Liver (tissue), 9 donors: ENCODE data around the gene CRISPLD2. TPM values are rescaled to one million over a fixed set of nuclear protein-coding genes. Genes with fewer than 3 reads are reported as not detected.

Experiments used
- DNase-seq: peaks from one replicate; pipeline ENCODE4 v3.0.0-alpha.2; 2017; ENCODE audit warnings: low spot score
- H3K27ac ChIP-seq, 2 donors: one replicate each; pipeline ENCODE4 v1.7.0; 2013; ENCODE audit warnings: inconsistent platforms in 2 of 2, low read length in 2 of 2, control low read depth in 1 of 2, low read depth in 1 of 2, mild to moderate bottlenecking in 1 of 2
- H3K27me3 ChIP-seq, 4 donors: one replicate each; pipeline versions ENCODE4 v1.6.1 to v1.7.0; 2013; ENCODE audit warnings: low read length in 3 of 4, inconsistent platforms in 1 of 4, mild to moderate bottlenecking in 1 of 4, moderate library complexity in 1 of 4; ENCODE audit not compliant: control insufficient read depth in 4 of 4, insufficient read depth in 4 of 4
- H3K36me3 ChIP-seq, 4 donors: one replicate each; pipeline versions ENCODE4 v1.6.1 to v1.7.0; 2013; ENCODE audit warnings: low read length in 3 of 4, mild to moderate bottlenecking in 3 of 4, low read depth in 1 of 4, moderate library complexity in 1 of 4; ENCODE audit not compliant: control insufficient read depth in 4 of 4, insufficient read depth in 3 of 4
- H3K4me1 ChIP-seq, 4 donors: one replicate each; pipeline versions ENCODE4 v1.6.1 to v1.7.0; 2013; ENCODE audit warnings: low read length in 3 of 4, mild to moderate bottlenecking in 3 of 4, moderate library complexity in 1 of 4; ENCODE audit not compliant: control insufficient read depth in 4 of 4, insufficient read depth in 4 of 4
- H3K4me3 ChIP-seq, 3 donors: one replicate each; pipeline versions ENCODE4 v1.6.1 to v1.7.0; 2013; ENCODE audit warnings: low read length in 3 of 3, control low read depth in 1 of 3, low read depth in 1 of 3, mild to moderate bottlenecking in 1 of 3
- H3K9ac ChIP-seq, 2 donors: one replicate each; pipeline ENCODE4 v1.7.0; 2013; ENCODE audit warnings: low read length in 2 of 2, mild to moderate bottlenecking in 2 of 2, moderate library complexity in 2 of 2, control low read depth in 1 of 2, low read depth in 1 of 2
- H3K9me3 ChIP-seq, 4 donors: one replicate each; pipeline versions ENCODE4 v1.6.1 to v1.7.0; 2013; ENCODE audit warnings: low read length in 3 of 4; ENCODE audit not compliant: control insufficient read depth in 4 of 4
- ATF3 ChIP-seq: IDR thresholded peaks from 2 replicates; pipeline ENCODE4 v1.6.1; 2016; ENCODE audit warnings: antibody characterized with exemption
- EGR1 ChIP-seq, 2 donors: IDR thresholded peaks; 2 replicates each; pipeline ENCODE4 v1.6.1; 2016 to 2018; ENCODE audit warnings: antibody characterized with exemption in 2 of 2, low read depth in 2 of 2
- FOXA1 ChIP-seq: IDR thresholded peaks from 2 replicates; pipeline ENCODE4 v1.6.1; 2016; ENCODE audit warnings: antibody characterized with exemption
- FOXA2 ChIP-seq: IDR thresholded peaks from 2 replicates; pipeline ENCODE4 v1.6.1; 2016; ENCODE audit warnings: antibody characterized with exemption
- GABPA ChIP-seq, 2 donors: IDR thresholded peaks in 1 of 2; conservative IDR thresholded peaks in 1 of 2; 2 replicates each; pipeline ENCODE4 v1.6.1; 2016; ENCODE audit warnings: antibody characterized with exemption in 2 of 2, mild to moderate bottlenecking in 1 of 2, moderate library complexity in 1 of 2
- HNF4A ChIP-seq, 2 donors: conservative IDR thresholded peaks; 2 replicates each; pipeline ENCODE4 v1.6.1; 2016; ENCODE audit warnings: antibody characterized with exemption in 2 of 2, mild to moderate bottlenecking in 2 of 2
- HNF4G ChIP-seq: IDR thresholded peaks from 2 replicates; pipeline ENCODE4 v1.6.1; 2016; ENCODE audit warnings: antibody characterized with exemption
- JUND ChIP-seq, 2 donors: IDR thresholded peaks; 2 replicates each; pipeline ENCODE4 v1.6.1; 2016; ENCODE audit warnings: antibody characterized with exemption in 2 of 2
- MAX ChIP-seq: IDR thresholded peaks from 2 replicates; pipeline ENCODE4 v1.6.1; 2016; ENCODE audit warnings: antibody characterized with exemption
- NR2F2 ChIP-seq: IDR thresholded peaks from 2 replicates; pipeline ENCODE4 v1.6.1; 2016; ENCODE audit warnings: antibody characterized with exemption
- RAD21 ChIP-seq, 2 donors: IDR thresholded peaks; 2 replicates each; pipeline ENCODE4 v1.6.1; 2016; ENCODE audit warnings: antibody characterized with exemption in 2 of 2, mild to moderate bottlenecking in 2 of 2
- REST ChIP-seq: IDR thresholded peaks from 2 replicates; pipeline ENCODE4 v1.6.1; 2016; ENCODE audit warnings: antibody characterized with exemption, mild to moderate bottlenecking
- RXRA ChIP-seq, 2 donors: IDR thresholded peaks; 2 replicates each; pipeline ENCODE4 v1.6.1; 2017 to 2018; ENCODE audit warnings: antibody characterized with exemption in 2 of 2, mild to moderate bottlenecking in 1 of 2
- SP1 ChIP-seq: IDR thresholded peaks from 2 replicates; pipeline ENCODE4 v1.6.1; 2018; ENCODE audit warnings: antibody characterized with exemption, mild to moderate bottlenecking
- TAF1 ChIP-seq: conservative IDR thresholded peaks from 2 replicates; pipeline ENCODE4 v1.6.1; 2016; ENCODE audit warnings: antibody characterized with exemption, mild to moderate bottlenecking
- YY1 ChIP-seq: IDR thresholded peaks from 2 replicates; pipeline ENCODE4 v1.6.1; 2016; ENCODE audit warnings: antibody characterized with exemption, mild to moderate bottlenecking
- WGBS: extraction: QIAGEN DNeasy Blood & Tissue Kit; methylation state at CpG from one replicate; pipeline ENCODE4 v1.1.7; 2013; 5-methylcytosine and 5-hydroxymethylcytosine counted together
- polyA plus RNA-seq, 2 donors: library from polyadenylated mRNA; stranded (reverse) in 1 of 2; unstranded in 1 of 2; fragments of 200-250 nt in 1 of 2; fragments of >200 nt in 1 of 2; fragmentation: Nextera tagmentation in 1 of 2; extraction: Ambion mirVana in 1 of 2; gene quantifications; one replicate each; pipeline versions ENCODE4 v1.2.1 to v1.2.3, GENCODE V29; 2013 to 2015
- total RNA-seq, 2 donors: library from RNA; depleted of rRNA; stranded (reverse); fragments of >200 nt; gene quantifications; one replicate each; pipeline ENCODE4 v1.2.3, GENCODE V29; 2014
- donor health status: healthy.
- donor health status: healthy.
- donor health status: healthy.
- donor health status: healthy.
- donor health status: healthy.

Gene CRISPLD2
- total and polyA plus RNA-seq, 4 donors: 2.6 to 14.8 (median 4.1) TPM

GRCh38 chr16:84790301-84790700, 29.5 kb upstream of the CRISPLD2 start:
- Histone ChIP-seq H3K4me3 (no peak overlapping the region), H3K9me3 (no peaks in the 10 kb centered on the region), H3K9ac (no peak overlapping the region), H3K36me3 (no peaks in the 10 kb centered on the region), H3K27ac (no peak overlapping the region), H3K27me3 (no peaks in the 10 kb centered on the region), H3K4me1 (no peaks in the 10 kb centered on the region)
- DNase-seq: no peak
- TF ChIP-seq GABPA (IDR thresholded peaks at IDR 0.05 in 1 of 2, conservative IDR thresholded peaks at IDR 0.05 in 1 of 2): no peak
- no peak for TF ChIP-seq TAF1
- no peak for TF ChIP-seq FOXA1
- 96% methylated on average over 4 of the region's 4 CpGs for WGBS

GRCh38 chr16:84791088-84791487, 28.7 kb upstream of the CRISPLD2 start:
- DNase-seq: no peak
- no peaks in the 10 kb centered on the region for H3K9me3 ChIP-seq
- no peak overlapping the region for H3K9ac ChIP-seq
- no peak overlapping the region for H3K4me3 ChIP-seq
- no peaks in the 10 kb centered on the region for H3K4me1 ChIP-seq
- TF ChIP-seq JUND (IDR thresholded peaks at IDR 0.05) (no peak), RXRA (IDR thresholded peaks at IDR 0.05) (peak in 1 of 2 donors; percentile 55)
- H3K27me3 ChIP-seq: no peaks in the 10 kb centered on the region
- H3K27ac ChIP-seq: peak overlapping the region in 1 of 2 donors; percentile 4
- 85% methylated on average over 12 of the region's 12 CpGs for WGBS
- no peaks in the 10 kb centered on the region for H3K36me3 ChIP-seq

- H3K4me3 ChIP-seq: no peak overlapping the region
- DNase-seq: no peak
- no peaks in the 10 kb centered on the region for H3K36me3 ChIP-seq
- no peaks in the 10 kb centered on the region for H3K9me3 ChIP-seq
- 93% methylated on average over 6 of the region's 6 CpGs for WGBS
- H3K9ac ChIP-seq: no peak overlapping the region
- H3K4me1 ChIP-seq: no peaks in the 10 kb centered on the region
- no peaks in the 10 kb centered on the region for H3K27me3 ChIP-seq
- TF ChIP-seq REST: no peak
- no peak for TF ChIP-seq GABPA (IDR thresholded peaks at IDR 0.05 in 1 of 2, conservative IDR thresholded peaks at IDR 0.05 in 1 of 2)
- no peak for TF ChIP-seq YY1
- no peak for TF ChIP-seq TAF1
- no peak for TF ChIP-seq NR2F2
- TF ChIP-seq SP1: no peak
- no peak for TF ChIP-seq MAX
- H3K27ac ChIP-seq: peak overlapping the region in 1 of 2 donors; percentile 4
Observed at GRCh38 chr16:84791501-84791900, 28.3 kb upstream of the CRISPLD2 start.

- 85% methylated on average over 6 of the region's 6 CpGs for WGBS
- no peaks in the 10 kb centered on the region for H3K27me3 ChIP-seq
- no peaks in the 10 kb centered on the region for H3K36me3 ChIP-seq
- no peak overlapping the region for H3K9ac ChIP-seq
- DNase-seq: no peak
- no peaks in the 10 kb centered on the region for H3K9me3 ChIP-seq
- TF ChIP-seq FOXA1: no peak
- TF ChIP-seq HNF4G: no peak
- no peak for TF ChIP-seq HNF4A (conservative IDR thresholded peaks at IDR 0.05)
- no peak for TF ChIP-seq EGR1 (IDR thresholded peaks at IDR 0.05; ENCODE audit: low read depth in 2 of 2)
- TF ChIP-seq TAF1: no peak
- TF ChIP-seq RXRA (IDR thresholded peaks at IDR 0.05): no peak
- no peak for TF ChIP-seq REST
- no peak for TF ChIP-seq RAD21 (IDR thresholded peaks at IDR 0.05)
- no peak for TF ChIP-seq ATF3
- no peak for TF ChIP-seq FOXA2
- TF ChIP-seq GABPA (IDR thresholded peaks at IDR 0.05 in 1 of 2, conservative IDR thresholded peaks at IDR 0.05 in 1 of 2): no peak
- TF ChIP-seq JUND (IDR thresholded peaks at IDR 0.05): no peak
- no peak for TF ChIP-seq SP1
- TF ChIP-seq YY1: no peak
- no peak for TF ChIP-seq MAX
- no peak overlapping the region for H3K4me3 ChIP-seq
- H3K27ac ChIP-seq: no peak overlapping the region
- H3K4me1 ChIP-seq: no peaks in the 10 kb centered on the region
Observed at GRCh38 chr16:84794186-84794585, 25.6 kb upstream of the CRISPLD2 start.
